GM18507 (cell line): ENCODE measurements around the gene TGM1.
"Not testable (repeated sequence)": the region's sequence is repeated elsewhere in the genome, so short reads cannot be mapped to it uniquely, and the experiment has no call there.

ENCODE experiments used
- DNase-seq: peaks from one replicate; pipeline ENCODE4 v3.0.0; 2011; ENCODE audit warnings: low read depth; ENCODE audit not compliant: insufficient read length; ENCODE audit errors: extremely low spot score
- FAIRE-seq: peaks from 2 replicates; lab custom pipeline; 2011; peaks lifted over from hg19 to GRCh38; lab: Jason Lieb, UNC

Gene TGM1

GRCh38 chr14:24256960-24257359 is 6.0 kb downstream of the TGM1 start:
- no peak for DNase-seq
- FAIRE-seq = no peak

GRCh38 chr14:24255931-24256711 is 6.9 kb downstream of the TGM1 start:
- DNase-seq (no peak), FAIRE-seq (no peak)

- DNase-seq = no peak
- no peak for FAIRE-seq
These were observed 7.5 kb downstream of the TGM1 start for GRCh38 chr14:24255438-24255837.

- no peak for DNase-seq
- FAIRE-seq = no peak
These were observed 8.2 kb downstream of the TGM1 start for GRCh38 chr14:24254630-24255392.

GRCh38 chr14:24253936-24254335 is 9.0 kb downstream of the TGM1 start:
- no peak for DNase-seq
- no peak for FAIRE-seq

GRCh38 chr14:24252289-24253124 is 10.5 kb downstream of the TGM1 start:
- DNase-seq (no peak), FAIRE-seq (no peak)

GRCh38 chr14:24251880-24252288 is 11.1 kb downstream of the TGM1 start:
- FAIRE-seq (no peak), DNase-seq (no peak)

GRCh38 chr14:24250354-24250753 is 12.6 kb downstream of the TGM1 start:
- DNase-seq (no peak), FAIRE-seq (no peak)

GRCh38 chr14:24249230-24250021 is 13.6 kb downstream of the TGM1 start:
- FAIRE-seq = no peak
- DNase-seq = no peak

- DNase-seq = no peak
- no peak for FAIRE-seq
These were observed 15.6 kb downstream of the TGM1 start for GRCh38 chr14:24247422-24247821.

- peak; percentile 84 for FAIRE-seq
- peak; percentile 37 for DNase-seq
These were observed 16.2 kb downstream of the TGM1 start for GRCh38 chr14:24246765-24247212.

- not testable (repeated sequence) for FAIRE-seq
These were observed 17.6 kb downstream of the TGM1 start for GRCh38 chr14:24245350-24245749.

GRCh38 chr14:24243336-24243836 is 19.6 kb downstream of the TGM1 start:
- DNase-seq (no peak), FAIRE-seq (peak; percentile 5)

More at GRCh38 chr14:24245350-24245749, 17.6 kb downstream of the TGM1 start:
- DNase-seq = not testable (repeated sequence)

GRCh38 chr14:24241829-24242443 is 21.0 kb downstream of the TGM1 start:
- no peak for FAIRE-seq
- DNase-seq = peak; percentile 88

- DNase-seq (no peak), FAIRE-seq (no peak)
These were observed 22.7 kb downstream of the TGM1 start for GRCh38 chr14:24240110-24240918.

- DNase-seq = no peak
- FAIRE-seq = no peak
These were observed 24.4 kb downstream of the TGM1 start for GRCh38 chr14:24238527-24239037.

GRCh38 chr14:24238123-24238522 is 24.9 kb downstream of the TGM1 start:
- FAIRE-seq = no peak
- no peak for DNase-seq
